ENCODE data around the gene SMAGP.

- no peak for TF ChIP-seq POLR2AphosphoS5 (IDR thresholded peaks at IDR 0.05; ENCODE audit: insufficient read depth, low read depth, low read length)
- no peak for TF ChIP-seq CTCF (IDR thresholded peaks at IDR 0.05; ENCODE audit: extremely low read depth in 1 of 2, insufficient read depth in 1 of 2, low read depth in 1 of 2, low read length in 2 of 2)
- TF ChIP-seq EZH2 (IDR thresholded peaks at IDR 0.05; ENCODE audit: borderline replicate concordance, low read depth, low read length, severe bottlenecking): no peak
- TF ChIP-seq MAX (IDR thresholded peaks at IDR 0.05; ENCODE audit: insufficient read depth, insufficient read length): no peak
Observed at GRCh38 chr12:51227962-51228361, 42.3 kb downstream of the SMAGP start.
